Nucleus accumbens (tissue), 56 donors: ENCODE data around the gene CELSR2.
"Not testable (repeated sequence)": the region's sequence is repeated elsewhere in the genome, so short reads cannot be mapped to it uniquely, and the experiment has no call there.

ENCODE experiments used
- DNase-seq, 56 donors: peaks; one replicate each; lab custom pipeline; 2025; lab: John Stamatoyannopoulos, UW

Gene CELSR2

DNA sequence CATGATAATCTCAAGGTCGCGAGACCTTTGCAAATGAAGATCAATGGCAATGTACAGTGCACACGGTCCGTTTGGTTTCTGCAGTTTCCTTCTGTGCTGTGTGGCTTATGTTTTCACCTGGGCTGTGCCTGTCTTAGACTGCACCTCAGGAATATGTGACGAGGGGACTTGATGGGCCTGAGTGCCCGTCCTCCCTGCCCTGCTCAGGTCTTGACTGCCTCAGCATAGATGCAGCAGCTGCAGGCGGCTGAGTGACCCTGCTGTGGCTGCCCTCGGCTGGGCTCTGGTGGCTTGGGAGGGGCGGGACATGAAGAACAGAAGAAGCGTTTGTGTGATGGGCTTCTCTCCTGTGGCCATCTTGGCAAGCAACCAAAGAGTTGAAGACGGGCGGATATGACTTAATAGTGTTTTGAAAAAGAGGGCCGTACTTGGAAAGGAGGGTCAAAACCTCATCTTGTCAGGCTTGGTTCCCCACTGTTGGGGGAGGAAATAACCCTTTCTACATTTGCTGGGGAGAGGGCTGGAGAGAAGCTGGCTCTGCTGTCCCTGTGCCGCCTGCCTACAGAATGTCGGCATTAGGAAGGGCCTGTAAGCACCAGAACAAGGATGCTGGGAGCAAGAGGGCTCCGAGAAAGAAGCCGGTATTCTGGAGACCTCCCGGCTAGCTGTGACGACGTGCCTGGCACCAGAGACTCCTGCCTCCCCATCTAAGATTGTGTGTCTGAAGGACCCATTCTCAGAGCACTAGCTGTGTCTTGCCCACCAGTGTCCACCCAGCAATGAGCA is 50.4 kb downstream of the CELSR2 start:
- peak in 54 of 56 donors; percentile 43 to 95 (median 85) for DNase-seq

DNA sequence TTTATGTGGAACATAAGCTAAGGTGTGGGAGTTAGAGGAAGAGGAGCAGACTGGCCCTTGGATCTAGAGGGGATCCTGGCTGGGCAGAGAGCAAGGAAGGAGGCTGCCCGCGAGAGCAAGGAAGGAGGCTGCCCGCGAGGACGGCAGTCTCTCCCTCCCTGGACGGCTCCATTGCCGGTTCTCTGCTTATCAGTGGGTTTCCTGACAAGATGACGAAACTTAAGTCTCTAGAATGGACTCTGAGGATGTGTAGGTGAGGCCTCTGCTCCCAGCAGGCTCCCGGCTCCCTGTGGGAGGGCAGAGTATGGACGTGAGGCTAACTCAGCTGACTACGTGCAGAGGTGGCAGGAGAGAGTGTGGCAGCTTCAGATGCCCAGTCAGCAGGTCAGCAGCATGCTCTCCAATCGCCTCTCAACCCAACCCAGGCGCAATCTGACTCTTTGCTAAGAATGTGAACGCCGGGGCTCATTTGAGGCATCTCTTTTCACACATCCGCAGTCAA is 51.4 kb downstream of the CELSR2 start:
- no peak for DNase-seq

DNA sequence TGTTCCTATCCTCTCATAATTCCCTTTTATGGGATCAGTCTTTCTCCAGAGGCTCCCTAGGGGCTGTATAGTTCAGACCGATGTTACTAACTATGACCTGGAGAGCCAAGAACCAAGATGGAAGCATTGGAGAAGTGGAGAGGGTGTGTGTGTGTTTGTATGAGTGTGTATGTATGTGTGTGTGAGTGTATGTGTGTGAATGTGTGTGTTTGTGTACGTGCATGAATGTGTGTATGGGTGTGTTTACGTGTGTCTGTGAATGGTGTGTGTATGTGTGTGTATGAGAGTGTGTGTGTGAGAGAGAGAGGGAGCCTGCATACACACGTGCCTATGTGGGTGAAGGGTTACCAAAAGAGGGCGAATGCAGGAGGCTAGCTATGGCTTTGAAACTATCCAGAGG is 52.5 kb downstream of the CELSR2 start:
- DNase-seq: no peak

DNA sequence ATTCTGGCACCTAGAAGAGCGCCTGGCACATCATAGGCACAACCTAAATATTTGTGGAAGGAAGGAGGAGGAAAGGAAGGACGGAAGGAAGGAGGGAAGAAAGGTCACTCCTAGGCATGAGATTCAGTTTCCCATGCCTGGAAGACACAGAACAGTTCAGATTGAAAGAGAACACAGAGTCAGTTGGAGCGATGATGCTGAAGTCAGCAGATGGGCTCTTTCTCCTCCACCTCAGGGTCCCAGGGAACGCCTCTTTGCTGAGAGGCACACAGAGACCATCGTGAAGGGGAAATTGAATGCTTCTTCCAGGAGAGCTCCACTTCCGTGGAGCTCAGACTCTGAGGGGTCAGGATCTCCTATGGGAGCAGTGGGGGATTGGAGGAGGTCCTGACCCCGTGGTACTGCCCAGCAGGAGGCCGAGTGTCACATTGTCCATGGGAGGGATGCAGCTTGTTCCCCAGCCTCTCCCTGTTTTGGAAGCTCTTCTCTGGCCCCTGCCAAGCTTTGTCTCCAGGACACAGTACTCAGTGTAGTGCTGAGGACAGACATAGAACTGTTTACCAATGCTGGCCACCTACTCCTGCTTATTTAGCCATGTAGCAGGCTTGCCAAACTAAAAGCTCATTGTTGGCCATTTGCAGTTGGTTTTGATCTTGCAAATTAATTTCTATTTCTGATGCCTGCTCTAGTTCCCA is 55.0 kb downstream of the CELSR2 start:
- DNase-seq: peak in 53 of 56 donors; percentile 28 to 92 (median 75)

DNA sequence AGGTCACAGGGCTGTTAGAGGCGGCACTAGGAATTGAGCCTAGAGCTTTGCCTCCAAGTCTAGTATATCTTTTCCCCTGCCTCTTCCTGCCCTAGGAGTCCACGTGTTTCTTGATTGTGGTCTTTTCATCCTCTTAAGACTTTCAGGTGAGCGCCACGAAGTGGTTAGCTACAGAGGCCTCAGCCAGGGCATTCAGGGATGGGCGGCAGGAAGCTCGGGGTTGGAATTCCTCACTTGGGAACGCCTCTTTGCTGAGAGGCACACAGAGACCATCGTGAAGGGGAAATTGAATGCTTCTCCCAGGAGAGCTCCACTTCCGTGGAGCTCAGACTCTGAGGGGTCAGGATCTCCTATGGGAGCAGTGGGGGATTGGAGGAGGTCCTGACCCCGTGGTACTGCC is 56.7 kb downstream of the CELSR2 start:
- DNase-seq: not testable (repeated sequence)

DNA sequence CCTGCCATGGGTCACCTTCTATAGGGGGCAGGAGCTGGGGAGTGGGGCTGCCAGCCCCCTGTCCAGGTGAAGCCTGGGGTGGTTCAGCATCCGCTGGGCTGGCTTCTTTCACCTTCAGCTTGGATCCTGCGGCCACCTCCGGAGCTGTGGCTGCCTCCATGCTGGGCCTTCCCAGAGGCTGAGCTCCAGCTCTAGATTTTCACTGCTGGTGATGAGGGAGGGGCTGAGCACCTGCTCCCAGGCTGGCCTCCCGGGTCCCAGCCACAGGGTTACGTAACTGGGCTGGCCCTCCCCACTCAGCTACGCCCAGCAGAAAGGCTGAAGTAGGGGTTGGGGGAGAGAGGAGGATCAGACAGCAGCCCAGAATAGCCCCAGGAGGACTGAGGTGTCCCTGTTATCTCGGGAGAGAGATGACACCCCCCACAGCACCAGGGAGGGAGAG is 57.5 kb downstream of the CELSR2 start, which contains the start of gene MYBPHL:
Gene MYBPHL (minus strand): TSS at position 180 of the 442 bp plus-strand sequence. CDS start 20 bp downstream, at position 160.
- DNase-seq: peak in 8 of 56 donors; percentile 19 to 43 (median 36)

DNA sequence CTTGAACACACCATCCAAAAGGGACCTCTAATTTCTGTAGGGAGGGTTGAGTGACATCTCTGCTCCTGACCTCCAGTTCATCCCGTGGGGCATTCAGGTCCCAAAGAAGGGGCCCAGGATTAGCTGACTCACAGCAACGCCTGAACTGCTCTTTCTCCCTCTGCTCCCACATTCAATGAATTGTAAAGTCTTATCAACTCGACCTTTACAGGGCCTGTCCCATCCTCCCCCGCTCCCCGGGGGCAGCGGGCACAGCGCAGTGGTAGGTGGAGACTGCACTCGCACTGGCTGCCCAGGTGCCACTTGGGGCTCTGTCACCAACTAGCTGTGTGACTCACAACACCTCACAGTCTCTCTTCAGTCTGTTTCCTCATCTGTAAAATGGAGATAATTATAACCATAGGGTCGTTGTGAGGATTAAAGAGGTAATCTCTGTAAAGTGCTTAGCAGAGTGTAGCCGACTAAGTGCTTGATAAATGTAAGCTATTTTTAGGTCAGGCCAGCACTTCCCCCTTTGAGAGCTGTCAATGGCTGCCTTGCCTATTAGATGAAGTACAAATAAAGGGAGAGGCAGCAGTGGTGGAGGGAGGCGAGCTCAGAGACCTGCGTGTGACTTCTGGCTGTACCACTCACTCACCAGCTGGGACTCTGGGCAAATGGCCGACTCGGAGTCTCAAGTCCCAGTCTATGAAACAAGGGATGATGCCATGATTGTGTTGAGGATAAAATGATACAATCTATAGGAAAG is 58.1 kb downstream of the CELSR2 start:
- peak in 35 of 56 donors; percentile 16 to 69 (median 37) for DNase-seq

DNA sequence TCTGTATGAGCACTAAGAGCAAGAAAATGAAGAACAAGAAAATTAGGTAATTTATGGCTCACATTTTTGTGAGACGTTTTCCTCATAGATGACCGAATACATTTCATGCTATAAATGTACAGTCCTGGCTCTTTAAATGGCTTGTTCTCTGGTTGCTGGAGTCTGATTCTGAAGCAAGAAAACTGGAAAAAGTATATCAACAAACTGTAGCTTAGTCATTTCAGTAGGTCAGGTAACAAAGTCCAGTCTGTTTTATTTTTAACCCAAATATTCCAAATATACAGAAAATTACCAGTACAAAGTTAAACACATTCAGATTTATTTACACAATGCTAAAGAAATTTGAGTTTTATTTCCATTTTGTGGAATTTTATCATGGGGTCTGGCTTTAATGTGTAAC is 60.0 kb downstream of the CELSR2 start:
- DNase-seq: no peak

DNA sequence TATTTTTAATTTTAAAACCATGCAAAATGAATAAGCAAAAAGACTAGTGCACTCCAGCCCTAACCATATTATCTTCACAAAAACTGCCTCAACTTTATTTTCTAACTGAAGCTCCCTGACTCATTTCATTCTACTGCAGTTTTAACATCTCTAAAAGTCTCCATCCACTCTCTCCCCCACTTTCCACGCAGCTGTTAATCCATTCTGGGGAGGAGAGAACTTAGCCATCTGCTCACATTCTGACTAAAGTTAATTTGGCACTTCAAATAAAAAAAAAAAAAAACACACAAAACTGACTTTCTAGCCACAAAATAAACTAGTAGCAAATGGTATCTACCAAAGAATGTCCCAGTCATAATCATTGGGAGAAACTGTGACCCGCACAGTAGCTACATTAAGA is 62.9 kb downstream of the CELSR2 start:
- no peak for DNase-seq

DNA sequence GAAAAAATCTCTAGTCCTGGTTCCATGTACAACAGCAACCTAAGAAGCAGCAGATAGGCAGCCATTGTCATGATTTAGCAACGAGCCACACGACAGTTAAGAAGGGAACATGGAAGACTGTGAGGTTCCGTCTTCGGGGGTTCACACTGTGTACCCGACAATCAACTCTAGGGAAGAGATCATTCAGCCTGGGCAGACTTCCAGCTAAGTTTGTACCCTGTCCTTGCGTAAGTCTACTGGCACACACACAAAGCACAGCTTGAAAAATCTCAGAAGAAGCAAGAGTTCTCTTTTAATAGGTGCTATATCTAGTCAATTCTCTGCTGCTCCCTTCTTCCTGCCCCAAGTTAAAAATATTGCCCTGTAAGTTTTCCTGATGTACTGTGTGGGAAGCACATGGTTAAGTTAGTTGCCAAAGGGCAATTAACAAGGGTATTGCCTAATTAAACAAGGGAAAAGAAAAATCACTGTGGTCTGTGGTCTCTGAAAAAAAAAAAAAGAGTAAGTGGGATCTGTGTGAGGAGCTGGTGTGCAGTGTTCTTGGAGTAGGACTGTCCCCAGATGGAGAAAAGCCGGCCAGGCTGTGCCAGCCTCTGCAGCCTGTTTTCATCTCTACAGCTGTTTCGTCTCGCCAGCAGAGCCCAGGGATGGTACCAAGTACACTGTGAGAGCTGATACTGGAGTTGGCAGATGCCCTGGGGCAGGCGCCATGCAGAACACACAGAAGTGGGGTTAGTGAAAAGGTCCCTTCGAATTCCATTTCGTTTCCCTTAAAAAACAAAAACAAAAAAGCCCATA is 63.8 kb downstream of the CELSR2 start:
- peak in 48 of 56 donors; percentile 18 to 93 (median 77) for DNase-seq

DNA sequence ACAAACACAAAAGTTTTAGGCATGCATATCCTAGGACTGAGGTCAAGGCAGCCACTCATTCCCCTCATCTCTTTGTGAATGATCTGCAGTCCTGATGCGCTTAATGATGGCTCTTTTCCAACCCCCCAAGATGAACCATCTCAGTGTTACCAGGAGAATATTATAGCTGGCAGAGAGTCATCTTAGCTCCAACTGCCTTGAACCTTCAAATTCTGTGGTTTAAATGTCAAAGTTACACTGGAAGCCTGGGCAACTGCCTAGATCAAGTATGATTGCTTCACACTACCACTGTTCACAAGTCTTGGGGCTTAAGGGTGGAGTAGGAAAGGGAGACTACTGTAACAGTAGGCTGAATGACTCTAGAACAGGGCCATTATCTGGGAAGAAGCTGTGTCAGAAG is 65.5 kb downstream of the CELSR2 start:
- no peak for DNase-seq

DNA sequence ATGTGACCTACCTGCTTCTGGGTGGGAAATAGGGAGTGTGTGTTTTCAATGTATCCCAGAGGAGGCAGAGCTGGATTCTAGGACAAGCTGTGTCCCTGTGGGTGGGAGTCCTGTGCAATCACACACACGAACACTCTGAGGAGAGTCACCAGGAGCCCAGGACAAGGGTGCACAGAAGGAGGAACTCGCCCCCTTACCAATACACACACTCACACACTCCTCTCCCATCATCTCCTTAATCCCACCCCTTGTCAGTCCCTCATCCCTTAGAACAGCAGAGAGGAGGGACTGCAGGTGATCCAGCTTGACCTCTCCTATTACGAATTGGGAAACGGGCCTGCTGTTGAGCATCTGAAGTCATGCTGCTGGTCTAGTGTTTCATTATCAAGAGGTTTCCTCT is 65.9 kb downstream of the CELSR2 start:
- no peak for DNase-seq

DNA sequence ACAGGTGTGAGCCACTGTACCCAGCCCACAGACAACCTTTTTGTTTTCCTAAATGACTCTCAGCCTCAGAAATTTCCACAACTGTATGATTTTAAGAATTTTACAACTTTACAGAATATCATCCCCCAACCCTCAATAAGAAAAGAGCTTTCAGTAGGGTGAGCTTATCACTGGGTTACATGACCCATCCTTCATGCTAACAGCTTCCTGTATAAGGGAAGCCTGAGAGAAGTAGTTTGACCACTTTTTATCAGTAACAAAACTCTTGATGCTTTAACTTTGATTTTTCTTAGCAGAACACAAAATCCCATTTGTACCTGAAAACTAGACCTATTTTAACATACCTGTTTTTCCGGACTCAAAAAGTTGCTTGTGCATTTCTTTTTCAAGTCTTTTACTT is 67.2 kb downstream of the CELSR2 start:
- no peak for DNase-seq

DNA sequence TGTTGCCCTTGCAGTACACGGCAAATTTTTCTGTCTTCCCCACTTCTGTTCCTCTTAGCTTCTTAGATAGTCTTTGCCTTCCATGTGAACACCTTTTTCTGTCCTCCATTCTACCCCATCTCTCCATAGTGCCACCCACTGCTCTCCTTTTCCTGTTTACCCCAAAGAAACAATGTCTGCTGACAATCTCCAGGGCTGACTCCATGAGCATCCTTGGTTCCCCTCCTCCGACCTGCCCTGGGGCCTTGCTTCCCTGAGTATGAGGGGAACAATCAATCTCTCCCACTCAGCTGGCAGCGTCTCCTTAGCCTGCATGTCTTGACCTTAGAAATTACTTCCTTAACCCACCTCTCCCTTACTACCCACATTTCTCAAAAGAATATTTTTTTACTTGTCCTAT is 69.8 kb downstream of the CELSR2 start:
- DNase-seq: no peak

DNA sequence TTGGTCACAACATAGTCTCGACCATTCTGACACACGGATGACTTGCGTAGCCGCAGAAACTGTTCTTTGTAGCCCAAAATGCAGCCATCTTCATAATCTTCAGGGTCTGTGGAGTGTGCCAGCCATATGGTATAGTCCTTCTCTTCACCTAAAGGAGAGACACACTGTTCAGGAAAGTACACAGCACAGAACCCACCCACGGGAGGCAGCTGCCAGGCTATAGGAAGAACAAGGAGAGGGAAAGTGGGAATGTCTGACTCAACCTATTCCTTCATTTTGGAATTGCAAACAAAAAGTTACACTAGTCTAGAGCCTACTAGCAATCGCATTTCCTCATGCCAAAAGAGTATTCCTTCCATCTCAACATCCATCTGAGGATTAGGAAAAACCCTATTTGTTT is 73.6 kb downstream of the CELSR2 start:
- no peak for DNase-seq
